Ramos (cell line): ENCODE measurements around the gene TEX35.

Experiments used
- in situ Hi-C: fragments of 300-500 bp; cut with MboI; formaldehyde crosslinking; loops from one replicate; pipeline ENCODE4 v1.14.3; 2022; ENCODE audit warnings: low sequenced_read_pairs; ENCODE audit not compliant: unreplicated experiment

TEX35 gene

DNA sequence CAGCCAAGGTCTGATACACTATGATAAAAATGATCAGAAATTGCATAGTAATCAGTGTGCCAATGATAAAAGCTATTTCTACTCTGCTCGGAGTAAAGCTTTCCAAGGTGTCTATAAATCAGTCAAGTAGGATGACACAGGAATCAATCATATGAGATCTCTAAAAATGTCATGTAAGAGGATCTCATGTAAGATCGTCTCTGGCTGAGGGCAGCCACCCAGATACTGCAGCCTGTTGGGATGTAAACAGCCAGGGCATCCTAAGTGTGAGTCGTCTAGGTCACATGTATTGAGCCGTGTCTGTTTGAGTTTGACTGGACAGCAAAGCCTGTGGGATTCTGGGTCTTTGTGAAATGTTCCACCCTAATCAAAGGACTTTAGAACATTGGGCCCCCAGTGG is 2.8 kb upstream of the TEX35 start:
- in situ Hi-C loops: loop anchor here (25.0 kb wide), 1 partner anchor 1302 kb away; no protein-coding TSS in a partner anchor

DNA sequence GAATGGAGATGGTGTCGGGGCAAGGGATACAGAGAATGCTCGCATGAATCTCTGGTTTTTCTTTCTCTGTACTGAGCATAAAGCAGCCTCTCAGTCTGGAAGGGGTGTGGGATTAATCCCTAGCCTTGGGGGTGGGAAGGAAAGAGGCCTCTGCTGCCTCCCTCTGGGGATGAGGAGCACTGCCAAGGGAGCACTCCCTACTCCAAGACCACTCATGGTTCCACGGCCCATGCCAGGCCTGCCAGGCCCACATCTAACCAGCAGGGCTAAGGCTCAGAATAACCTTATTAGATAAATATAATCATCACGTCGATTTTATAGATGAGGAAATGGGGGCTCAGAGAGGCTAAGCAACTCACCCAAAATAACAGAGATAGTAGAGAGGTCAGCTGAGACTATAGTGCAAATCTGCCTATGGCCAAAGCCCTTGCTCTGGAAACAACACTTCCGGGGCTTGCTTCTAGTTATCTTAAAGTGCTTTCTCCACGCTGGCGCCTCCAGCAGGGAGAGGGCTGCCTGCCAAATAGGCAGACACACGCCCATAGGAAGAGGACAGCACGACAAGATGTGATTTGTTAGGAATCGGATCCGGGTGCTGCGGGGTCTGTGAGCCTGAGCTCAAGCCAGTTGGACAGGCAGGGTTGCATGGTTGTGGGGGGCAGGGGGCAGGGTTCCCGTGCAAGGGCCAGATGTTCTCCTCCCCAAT is 522 bp downstream of the TEX35 start:
- in situ Hi-C loops: loop anchor here (25.0 kb wide), 1 partner anchor 1299 kb away; no protein-coding TSS in a partner anchor

DNA sequence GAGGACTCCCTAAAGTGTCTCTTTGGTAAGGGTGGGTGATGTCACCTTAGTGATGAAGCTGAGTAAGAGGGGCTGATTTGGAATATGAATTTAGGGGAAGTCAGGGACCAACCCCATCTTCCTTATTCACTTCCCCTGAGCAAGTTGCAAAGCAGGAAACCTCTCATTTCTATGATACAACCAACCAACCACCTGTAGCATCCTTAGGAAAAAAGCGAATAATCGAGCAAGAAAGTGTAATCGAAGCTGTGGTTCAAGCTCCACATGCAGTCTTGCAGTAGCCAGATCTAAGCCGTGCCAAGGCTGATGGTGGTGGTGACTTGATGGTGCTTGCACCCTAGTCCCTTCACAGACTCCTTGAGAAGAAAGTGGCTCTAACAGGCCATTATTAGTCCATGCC is 3.2 kb downstream of the TEX35 start:
- in situ Hi-C loops: loop anchor here (25.0 kb wide), 1 partner anchor 1296 kb away; no protein-coding TSS in a partner anchor

DNA sequence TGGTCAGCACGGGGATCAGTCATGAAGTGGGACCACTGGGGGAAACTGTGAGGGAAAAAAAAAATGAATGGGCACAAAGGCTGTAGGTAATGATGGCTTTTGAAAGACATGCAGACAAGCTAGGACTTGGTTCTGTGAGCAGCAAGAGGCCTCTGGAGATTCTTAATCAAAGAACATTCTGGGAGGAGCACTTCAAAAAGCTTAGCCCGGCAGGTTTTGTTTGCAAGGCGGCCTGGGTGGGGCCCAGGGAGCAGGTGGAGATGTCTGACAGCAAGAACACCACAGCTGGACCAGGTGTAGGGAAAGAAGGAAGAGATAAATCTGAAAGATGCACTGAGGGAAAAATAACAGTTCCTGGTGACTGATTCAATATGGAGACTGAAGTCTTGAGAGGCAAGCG is 6.0 kb downstream of the TEX35 start:
- in situ Hi-C loops: loop anchor here (25.0 kb wide), 1 partner anchor 1293 kb away; no protein-coding TSS in a partner anchor

DNA sequence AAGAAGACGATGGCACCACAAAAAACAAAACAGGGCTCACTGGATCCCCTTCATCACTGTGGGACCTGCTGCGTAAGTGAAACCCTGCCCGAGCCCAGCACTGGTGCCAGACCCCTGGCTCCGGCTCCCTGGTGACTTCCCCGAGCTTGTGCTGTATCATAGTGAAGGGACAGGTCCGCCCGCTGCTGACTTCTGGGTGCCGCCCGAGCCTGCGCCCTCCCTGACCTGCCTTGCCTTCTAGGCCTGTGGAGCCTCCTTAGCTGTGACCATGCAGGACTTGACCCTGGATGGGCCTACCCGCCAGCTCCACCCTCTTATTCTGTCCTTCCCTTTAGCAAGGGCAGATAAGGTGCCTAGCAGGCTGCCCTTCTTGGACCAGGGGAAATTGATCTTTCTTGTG is 7.9 kb downstream of the TEX35 start:
- in situ Hi-C loops: loop anchor here (25.0 kb wide), 1 partner anchor 1291 kb away; no protein-coding TSS in a partner anchor

DNA sequence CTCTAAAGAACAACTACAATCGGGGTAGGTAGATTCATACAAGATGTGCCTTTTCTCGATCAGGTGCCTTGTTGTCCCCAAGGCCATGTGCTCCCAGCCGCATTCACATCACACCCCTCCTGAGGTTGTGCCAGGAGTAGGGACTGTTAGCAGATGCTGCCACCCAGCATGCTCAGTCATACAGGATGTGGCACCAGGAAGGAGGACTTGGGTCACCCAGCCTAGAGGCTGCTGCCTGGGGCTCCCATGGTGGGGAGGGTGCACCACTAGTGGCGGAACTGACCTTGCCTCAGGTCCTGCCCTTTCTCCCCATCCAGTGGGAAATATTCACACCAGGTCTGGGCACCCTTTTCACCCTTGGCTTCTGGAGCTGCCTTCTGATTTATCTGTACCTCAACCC is 8.3 kb downstream of the TEX35 start:
- in situ Hi-C loops: loop anchor here (25.0 kb wide), 1 partner anchor 1291 kb away; no protein-coding TSS in a partner anchor

DNA sequence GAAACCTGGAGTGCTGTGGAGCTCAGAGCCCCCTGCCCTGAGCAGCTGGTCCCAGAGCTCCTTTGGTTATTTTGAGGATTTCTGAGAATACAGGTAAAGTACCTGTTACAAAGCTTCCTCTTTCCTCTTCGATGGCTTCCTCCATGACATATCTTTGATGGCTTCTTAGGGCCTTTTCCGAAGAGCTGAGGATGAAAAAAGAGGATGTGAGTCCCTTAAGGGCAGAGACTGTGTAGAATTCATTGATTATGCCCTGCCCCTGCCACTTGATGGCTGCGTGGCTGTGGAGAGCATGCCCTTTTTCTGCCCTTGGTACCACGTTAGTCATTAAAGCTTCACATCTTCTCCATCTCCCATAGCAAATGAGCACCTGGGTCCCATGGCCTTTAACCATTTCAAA is 14.2 kb downstream of the TEX35 start:
- in situ Hi-C loops: loop anchor here (5.0 kb wide), 1 partner anchor 840 kb away; the partner anchor contains the start of gene AXDND1

DNA sequence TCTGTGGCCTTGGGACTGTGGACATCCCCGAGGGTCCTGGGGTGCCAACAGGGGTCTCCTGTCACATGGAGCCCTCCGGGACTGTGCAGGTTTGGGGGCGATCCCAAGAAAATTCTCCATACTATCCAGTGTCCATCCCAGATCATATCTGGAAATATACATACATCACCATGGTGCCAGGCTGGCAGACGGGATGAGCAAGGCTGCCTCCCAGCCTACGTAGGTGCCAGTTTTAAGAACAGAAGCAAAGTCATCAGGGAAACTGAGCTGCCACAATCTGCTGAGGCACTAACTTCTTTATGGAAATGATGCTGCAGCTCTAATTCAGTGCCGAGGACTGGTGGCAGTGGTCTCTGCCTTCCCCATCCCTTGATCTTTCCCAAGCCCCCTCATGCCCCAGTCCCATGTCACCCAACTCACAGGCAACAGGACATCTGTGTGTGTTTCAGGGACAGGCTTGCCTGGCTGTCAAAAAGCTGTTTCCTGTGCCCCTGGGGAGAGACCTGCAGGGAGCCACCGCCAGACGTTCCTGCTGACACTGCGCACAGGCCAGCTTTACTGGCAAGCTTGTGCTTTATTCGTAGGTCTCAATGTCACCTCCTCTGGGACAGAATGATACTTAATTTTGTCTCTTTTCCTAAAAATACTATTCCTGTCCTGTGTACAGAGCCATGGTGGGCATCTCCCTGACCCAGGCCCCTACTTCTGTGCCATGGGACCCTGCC is 15.5 kb downstream of the TEX35 start:
- in situ Hi-C loops: loop anchor here (5.0 kb wide), 1 partner anchor 839 kb away; the partner anchor contains the start of gene AXDND1

DNA sequence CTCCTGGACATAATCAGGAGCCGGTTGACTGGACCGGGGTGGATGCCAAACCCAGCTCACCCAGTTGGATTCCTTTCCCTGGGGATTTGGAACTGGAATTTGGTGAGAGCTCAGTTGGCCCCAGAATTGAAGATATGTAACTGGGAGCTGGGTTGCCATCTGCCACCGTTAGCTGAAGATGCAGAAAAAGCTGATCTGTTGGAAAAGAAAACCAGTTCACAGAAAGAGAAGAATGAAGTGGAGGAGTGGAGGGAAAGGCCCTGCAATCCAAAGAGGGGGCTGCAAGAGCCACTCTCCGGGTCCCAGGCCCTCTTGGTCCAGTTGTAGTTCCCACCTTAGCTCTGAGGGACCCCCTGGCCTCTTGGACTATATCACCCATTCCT is 16.0 kb downstream of the TEX35 start:
- in situ Hi-C loops: loop anchor here (5.0 kb wide), 1 partner anchor 838 kb away; the partner anchor contains the start of gene AXDND1

DNA sequence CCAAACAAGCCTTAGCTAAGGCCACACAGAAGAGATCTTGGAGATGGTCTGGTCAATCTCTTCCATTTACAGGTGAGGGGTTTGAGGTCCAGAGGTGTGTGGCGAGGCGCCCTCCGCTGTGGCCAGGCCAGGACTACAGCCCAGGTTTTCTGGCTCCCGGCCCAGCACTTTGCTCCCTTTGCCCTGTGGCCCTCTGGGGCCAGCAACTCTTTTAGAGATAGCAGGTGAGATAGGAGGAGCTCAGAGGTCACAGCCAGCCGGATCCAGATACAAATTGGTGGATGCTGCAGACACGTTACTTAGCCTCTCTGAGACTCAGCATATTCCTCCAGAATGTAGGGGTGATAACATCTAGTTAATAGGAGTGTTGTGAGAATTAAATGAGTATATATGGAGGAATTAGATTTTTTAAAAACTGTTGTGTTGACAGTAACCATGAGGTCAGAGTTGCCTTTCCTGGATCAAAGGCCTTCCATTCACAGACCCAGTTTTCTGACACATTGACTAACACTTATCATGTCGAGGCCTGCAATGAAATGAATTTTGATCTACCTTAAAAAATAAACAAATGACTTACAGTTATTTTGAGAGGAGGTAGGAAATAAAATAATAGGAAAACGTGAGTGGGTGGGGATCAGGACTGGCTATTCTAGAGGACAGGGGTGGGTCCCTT is 16.6 kb downstream of the TEX35 start:
- in situ Hi-C loops: loop anchor here (5.0 to 10.0 kb wide), 3 partner anchors 478 to 838 kb away; partner anchors contain the start of genes AXDND1 and TOR3A

DNA sequence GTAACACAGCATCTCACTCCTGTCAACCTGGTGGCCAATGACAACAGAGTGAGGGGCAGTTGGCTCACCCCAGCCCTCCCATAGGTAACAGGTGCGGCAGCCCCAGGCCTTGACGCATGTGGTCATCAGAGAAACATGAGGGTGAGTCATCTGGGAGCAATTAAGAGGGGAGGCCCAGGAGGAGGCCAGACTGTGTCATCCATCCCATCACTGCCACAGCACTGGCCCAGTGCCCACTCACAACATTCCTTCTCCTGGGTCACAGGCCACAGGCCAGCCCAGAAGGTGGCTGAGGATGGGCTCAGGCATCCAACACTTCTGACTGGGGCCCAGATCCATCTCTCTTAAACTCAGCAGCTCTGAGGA is 17.1 kb downstream of the TEX35 start:
- in situ Hi-C loops: loop anchor here (5.0 to 10.0 kb wide), 2 partner anchors 477 to 555 kb away; partner anchors contain the start of gene TOR3A

DNA sequence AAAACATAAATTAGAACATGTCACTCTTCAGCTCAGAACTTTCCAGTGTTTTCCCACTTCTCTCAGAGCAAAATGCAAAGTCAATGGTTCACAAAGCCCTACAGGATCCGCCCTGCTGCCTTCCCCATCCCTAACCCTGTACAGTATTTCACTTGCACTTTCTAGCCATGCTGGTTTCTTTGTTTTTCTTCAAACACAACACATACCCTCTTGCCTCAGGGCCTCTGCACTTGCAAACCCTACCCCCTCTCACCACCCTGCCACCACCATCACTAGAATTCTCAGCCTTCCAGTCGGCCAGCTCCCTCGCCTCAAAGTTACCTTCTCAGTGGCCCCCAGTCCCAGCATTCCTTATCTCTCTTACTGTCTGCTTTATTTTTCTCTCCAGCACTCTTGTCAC is 17.6 kb downstream of the TEX35 start:
- in situ Hi-C loops: loop anchor here (5.0 to 10.0 kb wide), 2 partner anchors 477 to 554 kb away; partner anchors contain the start of gene TOR3A

DNA sequence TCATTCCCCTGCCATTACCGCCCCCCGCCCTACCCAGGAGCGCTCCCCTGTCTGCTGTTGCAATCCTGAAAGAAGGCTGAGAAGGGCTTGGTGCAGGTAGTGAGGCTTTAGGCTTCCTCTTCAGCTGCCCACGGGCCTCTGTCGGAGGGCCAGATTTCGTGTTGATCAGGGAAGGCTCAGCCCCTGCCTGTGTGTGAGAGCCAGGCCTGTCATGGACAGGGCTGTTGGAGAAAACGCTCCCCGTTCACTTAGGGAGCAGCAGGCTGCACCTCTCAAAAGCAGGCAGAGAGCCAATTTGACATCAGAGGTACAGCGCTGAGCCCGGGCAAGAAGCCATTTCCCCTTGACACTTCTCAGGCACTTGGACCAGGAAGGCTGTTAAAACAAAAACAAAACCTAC is 19.0 kb downstream of the TEX35 start:
- in situ Hi-C loops: loop anchor here (5.0 to 10.0 kb wide), 2 partner anchors 475 to 553 kb away; partner anchors contain the start of gene TOR3A

DNA sequence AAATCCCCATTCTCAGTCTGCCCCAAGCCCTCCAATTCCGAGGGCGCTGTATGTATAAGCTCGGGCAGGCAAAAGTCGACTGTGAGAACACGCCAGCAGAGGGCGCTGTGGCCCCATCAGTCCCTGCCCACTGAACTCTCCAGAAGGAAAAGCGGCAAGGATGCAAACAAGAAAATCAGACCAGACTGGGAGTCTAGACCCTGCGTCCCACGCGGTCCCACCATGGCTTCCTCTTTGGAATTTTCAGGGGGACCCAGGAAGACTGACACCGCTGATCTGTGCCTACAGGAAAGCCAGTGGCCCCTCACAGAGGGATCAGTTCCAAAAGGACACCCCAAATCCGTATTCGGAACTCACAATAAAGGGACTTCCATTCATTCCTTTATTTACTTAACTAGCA is 19.5 kb downstream of the TEX35 start:
- in situ Hi-C loops: loop anchor here (5.0 to 10.0 kb wide), 2 partner anchors 475 to 552 kb away; partner anchors contain the start of gene TOR3A

DNA sequence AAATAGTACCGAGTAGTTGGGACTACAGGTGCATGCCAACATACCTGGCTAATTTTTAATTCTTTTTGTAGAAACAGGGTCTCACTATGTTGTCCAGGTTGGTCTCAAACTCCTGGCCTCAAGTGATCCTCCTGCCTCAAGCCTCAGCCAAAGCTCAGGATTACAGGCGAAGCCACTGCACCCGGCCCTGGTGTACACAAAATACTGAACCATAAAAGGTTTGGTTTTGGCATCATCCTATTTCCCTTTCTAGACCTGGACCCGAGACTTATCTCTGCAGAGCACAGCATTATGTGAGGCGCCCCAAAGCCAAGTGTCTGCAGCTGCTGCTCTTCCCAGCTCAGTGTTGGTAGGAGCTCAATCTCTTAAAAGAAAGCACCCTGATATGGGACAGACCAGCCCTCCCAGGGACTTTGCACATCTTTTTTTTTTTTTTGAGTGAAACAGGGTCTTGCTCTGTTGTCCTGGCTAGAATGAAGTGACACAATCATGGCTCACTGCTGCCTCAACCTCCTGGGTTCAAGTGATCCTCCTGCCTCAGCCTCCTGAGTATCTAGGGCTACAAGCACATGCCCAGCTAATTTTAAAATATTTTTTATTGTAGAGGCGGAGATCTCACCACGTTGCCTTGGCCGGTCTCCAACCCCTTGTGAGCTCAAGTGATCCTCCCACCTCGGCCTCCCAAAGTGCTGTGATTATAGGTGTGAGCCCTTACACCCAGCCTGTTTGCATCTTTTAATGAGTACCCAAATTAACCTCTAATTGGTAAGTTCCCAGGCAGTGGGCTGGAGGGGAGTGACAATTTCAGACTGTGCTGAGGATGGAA is 20.4 kb downstream of the TEX35 start:
- in situ Hi-C loops: loop anchor here (5.0 to 10.0 kb wide), 2 partner anchors 474 to 551 kb away; partner anchors contain the start of gene TOR3A

DNA sequence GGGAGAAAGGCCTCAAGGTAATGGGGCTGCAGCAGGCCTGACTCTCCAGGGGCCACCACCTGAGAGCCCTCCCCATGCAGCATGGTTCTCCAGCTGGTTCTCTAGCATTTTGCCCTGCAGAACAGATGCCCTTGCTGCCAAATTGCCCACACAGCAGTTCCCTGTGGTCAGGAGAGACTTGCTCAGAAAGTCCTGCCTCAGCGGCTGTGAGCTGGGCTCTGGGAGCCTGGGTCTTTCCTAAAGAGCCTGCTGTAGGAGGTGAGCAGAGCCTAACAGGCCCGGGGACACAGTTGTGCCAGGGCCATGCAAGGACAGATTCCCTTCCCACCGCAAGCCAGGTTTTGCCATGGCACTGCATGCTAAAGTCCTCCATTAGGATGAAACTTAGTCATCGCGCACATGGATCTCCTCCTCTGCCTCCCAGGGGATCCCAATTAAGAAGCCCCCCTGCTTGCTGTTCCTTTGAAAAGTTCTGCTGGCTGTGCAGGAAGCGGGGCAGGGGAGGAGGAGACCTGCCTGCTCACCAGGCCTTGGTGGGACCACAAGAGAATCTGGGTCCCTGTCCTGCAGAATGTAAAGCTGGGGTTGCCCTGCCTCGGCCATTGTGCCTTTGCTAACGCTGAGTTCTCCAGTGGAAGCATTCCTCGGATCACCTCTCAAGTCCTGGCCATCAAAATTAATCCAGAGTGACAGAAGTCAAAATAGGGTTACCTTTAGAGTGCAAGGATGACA is 21.4 kb downstream of the TEX35 start:
- in situ Hi-C loops: loop anchor here (5.0 to 10.0 kb wide), 2 partner anchors 473 to 550 kb away; partner anchors contain the start of gene TOR3A

DNA sequence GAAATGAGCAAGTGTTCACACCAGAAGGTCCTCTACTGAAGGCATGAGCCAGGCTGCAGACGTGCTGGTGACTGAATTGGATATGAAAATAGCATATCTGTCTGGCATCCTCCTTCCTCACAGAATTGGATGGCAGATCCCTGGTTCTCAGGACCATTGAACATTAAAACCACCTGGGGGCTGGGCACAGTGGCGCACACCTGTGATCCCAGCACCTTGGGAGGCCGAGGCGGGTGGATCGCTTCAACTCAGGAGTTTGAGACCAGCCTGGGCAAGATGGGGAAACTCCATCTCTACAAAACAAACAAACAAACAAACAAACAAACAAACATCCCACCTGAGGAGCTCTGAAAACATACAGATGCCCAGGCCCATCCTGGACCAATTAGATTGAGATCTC is 23.4 kb downstream of the TEX35 start:
- in situ Hi-C loops: loop anchor here (10.0 kb wide), 1 partner anchor 548 kb away; the partner anchor contains the start of gene TOR3A

DNA sequence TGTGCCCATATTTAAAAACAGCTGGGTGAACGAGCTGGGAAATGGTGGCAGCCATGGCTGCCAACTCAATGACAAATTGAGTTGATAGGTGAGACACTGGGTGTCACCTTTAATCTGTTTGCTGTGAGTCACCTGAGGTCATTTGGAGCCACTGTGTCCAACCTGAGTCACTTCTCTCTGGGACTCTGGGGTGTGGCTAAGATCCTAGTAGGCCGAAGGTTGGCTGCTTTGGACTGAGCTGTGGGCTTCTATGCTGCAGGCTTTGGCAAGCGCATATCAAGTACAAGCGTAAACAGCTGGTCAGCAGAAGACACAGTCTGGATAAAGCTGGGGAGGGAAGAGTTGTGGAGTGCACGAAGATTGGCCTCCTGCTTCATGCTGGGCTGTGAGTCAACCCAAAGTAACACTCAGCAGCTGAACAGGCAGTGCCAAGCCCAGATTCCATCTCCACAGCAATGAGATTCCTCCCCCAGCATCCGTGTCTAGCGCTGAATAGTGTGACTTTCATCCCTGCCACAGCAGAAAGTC is 24.0 kb downstream of the TEX35 start:
- in situ Hi-C loops: loop anchor here (10.0 kb wide), 1 partner anchor 548 kb away; the partner anchor contains the start of gene TOR3A
